Mesothelial cell of epicardium (in vitro differentiated cells): Measurements from ENCODE around the gene MAOB. TPM values are rescaled to one million over a fixed set of nuclear protein-coding genes. Genes with fewer than 3 reads are reported as not detected.

ENCODE experiments used
- DNase-seq, 2 experiments: peaks; one replicate each; pipeline ENCODE4 v3.0.0; 2021; ENCODE audit warnings: low spot score in 2 of 2; ENCODE audit not compliant: unreplicated experiment in 2 of 2
- H3K27ac Mint-ChIP-seq: 2 replicates; pipeline ENCODE4 v1.8.0; 2021; ENCODE audit warnings: mixed read lengths
- H3K27me3 Mint-ChIP-seq: 2 replicates; pipeline ENCODE4 v1.8.0; 2021; ENCODE audit warnings: low read depth, mixed read lengths
- H3K36me3 Mint-ChIP-seq: 2 replicates; pipeline ENCODE4 v1.8.0; 2021; ENCODE audit warnings: mixed read lengths
- H3K4me1 Mint-ChIP-seq: 2 replicates; pipeline ENCODE4 v1.8.0; 2021; ENCODE audit warnings: mixed read lengths
- H3K4me3 Mint-ChIP-seq: 2 replicates; pipeline ENCODE4 v1.8.0; 2021; ENCODE audit warnings: mild to moderate bottlenecking, moderate library complexity, mixed read lengths
- H3K9me3 Mint-ChIP-seq: 2 replicates; pipeline ENCODE4 v1.8.0; 2021; ENCODE audit warnings: mixed read lengths
- total RNA-seq: library from RNA; stranded (reverse); gene quantifications from 3 replicates; pipeline ENCODE4 v1.2.1, GENCODE V29; 2021
- TF ChIP-seq, protein P1 (sequence below): fragments of 200-600 bp; sonication (generic); IDR thresholded peaks from one replicate; pipeline ENCODE4 v1.5.0; 2021; ENCODE audit warnings: antibody characterized with exemption; ENCODE audit not compliant: unreplicated experiment

Gene MAOB
- total RNA-seq, 1 donor from 2014 or later: 0.65 TPM

DNA sequence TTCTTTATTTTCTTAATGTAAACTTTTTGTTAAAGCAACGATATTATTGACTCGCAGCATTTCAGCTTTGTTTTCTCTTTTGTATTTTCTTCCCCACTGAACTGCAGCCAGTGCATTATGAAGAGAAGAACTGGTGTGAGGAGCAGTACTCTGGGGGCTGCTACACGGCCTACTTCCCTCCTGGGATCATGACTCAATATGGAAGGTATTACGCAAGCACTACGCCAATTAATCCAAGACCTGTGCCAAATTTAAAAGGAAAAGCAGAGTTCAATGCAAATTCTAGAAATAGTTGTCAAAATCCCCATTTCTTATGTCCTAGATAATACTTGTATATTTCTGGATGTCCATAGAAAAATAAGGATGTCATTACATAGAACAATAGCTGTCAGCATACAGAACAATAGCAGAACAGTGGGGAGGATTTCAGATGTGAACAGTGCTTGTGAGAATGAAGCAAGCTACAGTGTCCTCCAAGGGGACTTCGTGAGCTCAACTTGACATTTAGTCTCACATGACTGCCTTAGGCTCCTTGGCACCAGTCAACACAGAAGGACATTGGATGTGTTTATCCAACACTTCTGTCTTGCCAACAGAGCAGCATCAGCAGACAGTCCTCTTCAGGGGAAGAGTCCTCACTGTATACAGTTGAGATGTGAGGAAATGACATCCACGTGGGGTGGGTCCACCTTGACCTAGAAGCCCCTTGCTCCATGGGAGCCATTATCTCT lies 140.2 kb downstream of the MAOB start:
- peaks cover 19% of the 10 kb centered on the region for H3K9me3 Mint-ChIP-seq
- H3K36me3 Mint-ChIP-seq: no peaks in the 10 kb centered on the region
- no peak for DNase-seq
- TF ChIP-seq, protein P1, sequence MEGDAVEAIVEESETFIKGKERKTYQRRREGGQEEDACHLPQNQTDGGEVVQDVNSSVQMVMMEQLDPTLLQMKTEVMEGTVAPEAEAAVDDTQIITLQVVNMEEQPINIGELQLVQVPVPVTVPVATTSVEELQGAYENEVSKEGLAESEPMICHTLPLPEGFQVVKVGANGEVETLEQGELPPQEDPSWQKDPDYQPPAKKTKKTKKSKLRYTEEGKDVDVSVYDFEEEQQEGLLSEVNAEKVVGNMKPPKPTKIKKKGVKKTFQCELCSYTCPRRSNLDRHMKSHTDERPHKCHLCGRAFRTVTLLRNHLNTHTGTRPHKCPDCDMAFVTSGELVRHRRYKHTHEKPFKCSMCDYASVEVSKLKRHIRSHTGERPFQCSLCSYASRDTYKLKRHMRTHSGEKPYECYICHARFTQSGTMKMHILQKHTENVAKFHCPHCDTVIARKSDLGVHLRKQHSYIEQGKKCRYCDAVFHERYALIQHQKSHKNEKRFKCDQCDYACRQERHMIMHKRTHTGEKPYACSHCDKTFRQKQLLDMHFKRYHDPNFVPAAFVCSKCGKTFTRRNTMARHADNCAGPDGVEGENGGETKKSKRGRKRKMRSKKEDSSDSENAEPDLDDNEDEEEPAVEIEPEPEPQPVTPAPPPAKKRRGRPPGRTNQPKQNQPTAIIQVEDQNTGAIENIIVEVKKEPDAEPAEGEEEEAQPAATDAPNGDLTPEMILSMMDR: no peak
- no peak overlapping the region for H3K27ac Mint-ChIP-seq
- H3K4me1 Mint-ChIP-seq: peaks cover 4% of the 10 kb centered on the region
- H3K4me3 Mint-ChIP-seq: no peak overlapping the region
- H3K27me3 Mint-ChIP-seq: no peaks in the 10 kb centered on the region

DNA sequence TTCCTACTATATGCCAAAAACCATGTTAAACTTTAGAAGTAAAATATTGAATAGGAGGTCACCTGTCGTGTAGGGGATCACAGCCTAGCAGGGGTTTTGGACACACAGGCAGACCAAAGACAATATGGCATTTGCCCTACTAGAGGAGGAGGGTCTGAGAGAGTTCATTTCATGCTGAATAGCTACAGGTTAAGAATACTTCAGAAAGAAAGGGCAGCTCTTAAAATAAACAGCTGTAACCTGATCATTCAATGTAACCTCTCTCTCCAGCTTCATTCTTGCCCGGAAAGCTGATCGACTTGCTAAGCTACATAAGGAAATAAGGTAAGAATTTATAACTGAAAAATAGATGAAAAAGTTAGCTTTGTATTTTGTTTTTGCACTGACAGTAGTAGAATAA lies 146.3 kb downstream of the MAOB start:
- TF ChIP-seq, protein P1: no peak
- Mint-ChIP-seq H3K4me1 (peaks cover 8% of the 10 kb centered on the region), H3K9me3 (peaks cover 23% of the 10 kb centered on the region), H3K36me3 (no peaks in the 10 kb centered on the region), H3K27me3 (no peaks in the 10 kb centered on the region), H3K4me3 (no peak overlapping the region), H3K27ac (no peak overlapping the region)
- DNase-seq: no peak

DNA sequence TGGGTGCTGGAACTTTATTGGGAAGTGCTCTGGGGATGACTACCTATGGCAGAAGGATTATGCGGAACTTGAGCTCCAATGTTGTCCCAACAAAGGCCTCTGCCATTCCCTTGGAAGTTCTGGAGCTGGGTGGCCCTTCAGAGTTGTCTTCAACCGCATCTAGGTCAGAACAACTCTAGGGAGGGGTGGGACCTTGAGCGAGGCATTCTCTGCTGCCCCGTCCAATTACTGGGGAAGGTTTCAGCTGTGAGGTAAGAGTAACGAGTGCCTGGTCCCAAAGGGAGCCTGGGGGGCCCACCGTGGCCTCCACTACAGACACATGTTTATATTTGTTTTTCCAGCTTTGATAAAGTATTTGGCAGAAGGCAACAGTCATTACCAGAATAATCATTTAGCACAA lies 146.7 kb downstream of the MAOB start:
- H3K36me3 Mint-ChIP-seq: no peaks in the 10 kb centered on the region
- no peak for DNase-seq
- H3K9me3 Mint-ChIP-seq: peaks cover 27% of the 10 kb centered on the region
- H3K4me3 Mint-ChIP-seq: no peak overlapping the region
- TF ChIP-seq, protein P1: no peak
- no peak overlapping the region for H3K27ac Mint-ChIP-seq
- H3K4me1 Mint-ChIP-seq: peaks cover 8% of the 10 kb centered on the region
- H3K27me3 Mint-ChIP-seq: no peaks in the 10 kb centered on the region

DNA sequence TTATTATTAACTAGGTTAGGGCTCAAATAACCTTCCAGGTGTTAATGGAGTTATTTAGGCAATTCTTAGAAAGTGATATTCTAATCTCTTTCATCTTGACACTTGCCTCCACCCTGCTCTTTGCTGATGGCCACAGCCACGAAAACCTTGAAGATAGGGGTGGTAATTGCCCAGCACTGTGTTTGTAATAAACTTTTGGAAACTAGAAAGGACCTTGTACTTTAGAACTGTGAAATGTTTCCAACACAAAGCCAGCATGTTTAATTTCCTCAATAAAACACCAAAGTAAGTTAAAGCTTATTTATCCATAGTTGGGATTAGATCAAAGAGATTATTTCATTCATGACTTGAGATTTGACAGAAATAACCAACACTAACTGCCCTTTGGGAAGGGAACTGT lies 147.8 kb downstream of the MAOB start:
- Mint-ChIP-seq H3K4me3 (no peak overlapping the region), H3K27me3 (no peaks in the 10 kb centered on the region), H3K4me1 (peaks cover 8% of the 10 kb centered on the region), H3K9me3 (peaks cover 27% of the 10 kb centered on the region), H3K27ac (no peak overlapping the region), H3K36me3 (no peaks in the 10 kb centered on the region)
- DNase-seq: no peak
- TF ChIP-seq, protein P1: no peak

DNA sequence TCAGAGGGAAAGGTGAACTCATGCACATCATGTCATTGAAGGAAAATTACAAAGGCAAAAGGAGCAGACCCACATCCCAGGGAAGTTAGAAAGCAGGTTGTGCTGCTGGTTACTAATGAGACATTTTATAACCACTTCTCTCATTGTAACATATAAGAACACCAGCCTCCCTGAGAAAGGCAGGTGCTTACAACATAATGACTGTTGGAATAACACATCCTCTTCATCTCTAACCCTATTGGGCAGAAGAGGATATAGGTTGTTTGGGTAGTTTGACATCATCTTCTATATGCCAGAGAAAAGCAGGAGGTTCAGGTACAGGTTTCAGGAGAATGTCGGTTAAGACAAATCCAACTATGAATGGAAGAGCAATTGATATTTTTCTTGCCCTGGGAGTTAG lies 148.6 kb downstream of the MAOB start:
- Mint-ChIP-seq H3K36me3 (no peaks in the 10 kb centered on the region), H3K27me3 (no peaks in the 10 kb centered on the region), H3K9me3 (peaks cover 27% of the 10 kb centered on the region), H3K4me3 (no peak overlapping the region), H3K27ac (no peak overlapping the region), H3K4me1 (peaks cover 8% of the 10 kb centered on the region)
- no peak for DNase-seq
- TF ChIP-seq, protein P1: no peak
